Hepatocyte (in vitro differentiated cells): ENCODE measurements around the gene MUC2.

Source experiments
- CTCF ChIP-seq: fragments of 200-600 bp; sonication (generic); IDR thresholded peaks from 2 replicates; pipeline ENCODE4 v1.5.1; 2016; ENCODE audit warnings: antibody characterized with exemption, mild to moderate bottlenecking; ENCODE audit not compliant: poor library complexity
- EZH2phosphoT487 ChIP-seq: fragments of 200-600 bp; sonication (generic); IDR thresholded peaks from one replicate; pipeline ENCODE4 v1.6.1; 2018; ENCODE audit warnings: antibody characterized with exemption, mild to moderate bottlenecking, low read depth, moderate library complexity; ENCODE audit not compliant: unreplicated experiment, severe bottlenecking

DNA sequence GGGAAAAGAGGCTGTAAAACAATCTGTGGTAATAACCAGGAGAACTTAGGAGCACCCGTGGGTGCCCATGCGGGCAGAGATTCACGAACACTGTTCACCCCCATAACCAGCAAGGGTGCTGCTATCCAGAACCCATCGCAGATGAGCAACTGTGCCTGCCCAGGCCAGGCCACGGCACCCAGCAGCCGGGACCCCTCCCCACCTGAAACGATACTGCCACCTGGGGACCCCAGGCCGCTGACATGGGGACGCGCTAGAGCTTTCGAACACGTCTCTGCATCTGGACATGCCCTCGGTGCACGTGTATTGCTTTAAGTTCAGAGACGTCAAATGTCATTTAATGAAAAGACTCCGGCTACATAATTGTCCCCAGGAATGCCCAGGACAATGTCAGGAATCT, 14.3 kb upstream of the MUC2 start:
- no peak for TF ChIP-seq CTCF
- no peak for TF ChIP-seq EZH2phosphoT487
